Hepatocyte (in vitro differentiated cells): Measurements from ENCODE around the gene KIF2A.

Experiments used
- EZH2 ChIP-seq: fragments of 200-600 bp; sonication (generic); IDR thresholded peaks from 2 replicates; pipeline ENCODE4 v1.6.1; 2016; ENCODE audit warnings: antibody characterized with exemption, mild to moderate bottlenecking, borderline replicate concordance
- EZH2phosphoT487 ChIP-seq: fragments of 200-600 bp; sonication (generic); IDR thresholded peaks from one replicate; pipeline ENCODE4 v1.6.1; 2018; ENCODE audit warnings: antibody characterized with exemption, mild to moderate bottlenecking, low read depth, moderate library complexity; ENCODE audit not compliant: unreplicated experiment, severe bottlenecking
- TF ChIP-seq, protein P1 (sequence below): fragments of 200-600 bp; sonication (generic); IDR thresholded peaks from 2 replicates; pipeline ENCODE4 v1.5.1; 2016; ENCODE audit warnings: antibody characterized with exemption, mild to moderate bottlenecking; ENCODE audit not compliant: poor library complexity

DNA sequence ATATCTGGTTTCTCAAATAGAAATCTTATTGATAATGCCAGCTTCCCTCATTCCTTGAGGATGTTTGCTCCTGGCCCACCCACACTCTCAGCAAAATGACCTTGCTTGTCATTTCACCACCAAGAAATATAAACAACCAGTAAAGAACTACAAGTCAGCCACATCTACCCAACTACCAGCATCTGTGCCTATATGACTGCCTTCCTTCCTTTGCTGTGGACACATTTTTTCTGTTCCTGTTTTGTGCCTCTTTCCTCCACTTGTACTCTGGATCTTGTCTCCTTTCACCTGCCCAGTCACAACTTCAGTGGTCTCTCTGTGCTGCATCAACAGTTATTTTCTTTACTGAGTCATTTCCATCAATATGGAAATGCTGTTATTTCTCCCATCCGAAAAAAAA is 20.3 kb downstream of the KIF2A start:
- TF ChIP-seq, protein P1, sequence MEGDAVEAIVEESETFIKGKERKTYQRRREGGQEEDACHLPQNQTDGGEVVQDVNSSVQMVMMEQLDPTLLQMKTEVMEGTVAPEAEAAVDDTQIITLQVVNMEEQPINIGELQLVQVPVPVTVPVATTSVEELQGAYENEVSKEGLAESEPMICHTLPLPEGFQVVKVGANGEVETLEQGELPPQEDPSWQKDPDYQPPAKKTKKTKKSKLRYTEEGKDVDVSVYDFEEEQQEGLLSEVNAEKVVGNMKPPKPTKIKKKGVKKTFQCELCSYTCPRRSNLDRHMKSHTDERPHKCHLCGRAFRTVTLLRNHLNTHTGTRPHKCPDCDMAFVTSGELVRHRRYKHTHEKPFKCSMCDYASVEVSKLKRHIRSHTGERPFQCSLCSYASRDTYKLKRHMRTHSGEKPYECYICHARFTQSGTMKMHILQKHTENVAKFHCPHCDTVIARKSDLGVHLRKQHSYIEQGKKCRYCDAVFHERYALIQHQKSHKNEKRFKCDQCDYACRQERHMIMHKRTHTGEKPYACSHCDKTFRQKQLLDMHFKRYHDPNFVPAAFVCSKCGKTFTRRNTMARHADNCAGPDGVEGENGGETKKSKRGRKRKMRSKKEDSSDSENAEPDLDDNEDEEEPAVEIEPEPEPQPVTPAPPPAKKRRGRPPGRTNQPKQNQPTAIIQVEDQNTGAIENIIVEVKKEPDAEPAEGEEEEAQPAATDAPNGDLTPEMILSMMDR = no peak
- TF ChIP-seq EZH2 = no peak
- TF ChIP-seq EZH2phosphoT487 = no peak
